Measurements from ENCODE around the gene CDHR5.
A peak's percentile ranks its signal among the peaks of the same experiment; 100 is the strongest.
"Not testable (repeated sequence)": the region's sequence is repeated elsewhere in the genome, so short reads cannot be mapped to it uniquely, and the experiment has no call there.

Gene CDHR5

GRCh38 chr11:586376-587316 lies 38.1 kb downstream of the CDHR5 start:
- no peak for DNase-seq (ENCODE audit: low read depth in 2 of 2)

- no peak for DNase-seq (ENCODE audit: low read depth in 2 of 2)
Measured at GRCh38 chr11:584287-584686, 40.5 kb downstream of the CDHR5 start.

DNA sequence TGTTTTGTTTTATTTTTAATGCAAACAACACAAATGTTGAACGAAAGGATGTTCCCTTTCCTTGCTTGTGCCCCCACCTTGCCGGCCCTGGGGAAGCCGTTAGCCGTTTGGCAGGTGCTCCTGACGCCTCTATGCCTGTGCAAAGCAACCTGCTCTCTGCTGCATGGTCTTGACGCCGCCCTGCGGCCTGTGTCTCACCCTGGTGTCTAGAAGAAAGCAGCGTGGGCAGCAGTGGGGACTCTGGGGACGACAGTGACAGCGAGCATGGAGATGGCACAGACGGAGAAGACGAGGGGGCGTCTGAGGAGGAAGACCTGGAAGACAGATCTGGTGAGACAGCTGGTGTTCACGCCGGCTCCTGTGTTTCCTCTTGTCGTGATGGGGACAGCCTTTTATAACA lies 43.0 kb downstream of the CDHR5 start:
- no peak for DNase-seq (ENCODE audit: low read depth in 2 of 2)

DNA sequence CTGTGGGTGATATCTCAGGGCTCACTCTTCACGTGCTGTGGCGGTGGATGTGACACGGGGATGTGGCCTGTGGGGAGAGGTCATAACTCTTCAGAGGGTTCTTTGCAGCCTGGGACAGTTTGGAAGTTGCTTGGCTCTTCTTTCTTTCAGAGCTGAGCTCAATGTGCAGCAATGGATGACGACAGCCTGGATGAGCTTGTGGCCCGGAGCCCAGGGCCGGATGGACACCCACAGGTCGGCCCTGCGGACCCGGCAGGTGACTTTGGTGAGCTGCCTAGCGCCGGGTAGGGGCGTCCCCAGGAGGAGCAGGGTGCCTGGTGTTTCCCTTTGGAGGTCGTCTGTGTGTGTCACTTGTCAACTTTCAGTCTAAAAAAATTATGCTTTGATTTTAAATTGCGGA lies 43.4 kb downstream of the CDHR5 start:
- DNase-seq (ENCODE audit: low read depth in 2 of 2): no peak

DNA sequence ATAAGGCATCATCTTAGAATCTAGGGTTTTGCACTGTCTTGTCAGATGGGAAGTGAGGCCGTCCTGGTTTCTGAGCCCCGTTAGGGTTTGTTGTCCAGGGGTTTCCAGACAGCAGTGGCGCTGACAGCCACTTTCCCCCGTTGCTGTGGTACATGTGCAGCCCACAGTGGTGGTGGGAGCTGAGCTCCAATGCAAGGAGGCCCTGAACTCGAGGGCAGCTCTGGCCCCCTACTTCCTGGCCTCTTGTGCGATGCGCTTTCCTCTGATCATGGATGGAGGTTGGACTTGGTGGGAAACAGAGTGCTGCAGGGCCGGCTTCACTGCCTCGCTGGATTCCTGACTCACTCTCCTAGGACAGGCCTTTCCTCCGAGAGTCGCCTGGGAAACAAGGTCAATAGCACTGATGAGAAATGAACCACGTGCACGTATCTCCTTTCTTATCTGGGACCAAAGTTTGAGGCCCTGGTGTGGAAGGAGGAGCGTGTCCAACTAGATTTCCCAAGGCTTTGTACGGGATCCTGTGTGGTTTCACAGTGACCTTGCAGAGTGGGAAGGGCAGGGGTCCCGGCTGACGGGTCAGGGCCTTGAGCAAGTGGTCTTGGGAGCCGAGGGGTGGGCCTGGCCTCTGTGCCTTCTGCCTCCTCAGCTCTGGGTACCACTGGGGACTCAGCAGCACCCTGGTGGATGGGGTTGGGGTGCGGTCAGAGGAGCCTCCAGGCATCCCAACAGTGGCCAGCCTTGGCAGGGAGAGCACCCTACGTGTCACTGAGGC lies 44.7 kb downstream of the CDHR5 start:
- no peak for DNase-seq (ENCODE audit: low read depth in 2 of 2)

DNA sequence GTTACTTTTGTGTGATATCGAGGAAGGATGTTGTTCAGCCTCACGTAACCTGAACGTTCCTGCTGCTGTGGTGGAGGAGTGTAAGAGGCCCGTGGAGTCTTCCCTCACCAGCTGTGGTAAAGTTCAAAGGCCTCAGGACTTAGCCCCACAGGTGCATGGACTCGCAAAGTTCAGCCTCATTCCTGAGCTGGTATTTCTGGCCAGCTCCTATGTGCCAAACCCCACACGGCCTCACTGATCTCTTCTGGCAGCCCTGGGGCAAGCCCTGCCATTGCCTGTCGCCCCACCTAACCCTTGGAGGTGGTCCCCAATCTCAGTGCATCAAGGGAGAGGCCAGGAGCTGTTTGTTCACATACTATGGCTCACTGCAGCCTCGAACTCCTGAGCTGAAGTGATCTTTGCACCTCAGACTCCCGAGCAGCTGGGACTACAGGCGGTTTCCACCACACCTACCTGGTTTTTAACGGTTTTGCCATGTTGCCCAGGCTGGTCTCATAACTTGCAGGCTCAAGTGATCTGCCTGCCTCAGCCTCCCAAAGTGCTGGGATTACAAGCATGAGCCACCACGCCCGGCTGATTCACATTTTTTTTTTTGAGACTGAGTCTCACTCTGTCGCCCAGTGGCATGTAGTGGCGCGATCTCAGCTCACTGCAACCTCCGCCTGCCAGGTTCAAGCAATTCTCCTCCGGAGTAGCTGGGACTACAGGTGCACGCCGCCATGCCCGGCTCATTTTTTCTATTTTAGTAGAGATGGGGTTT lies 46.3 kb downstream of the CDHR5 start:
- DNase-seq (ENCODE audit: low read depth in 2 of 2): no peak

GRCh38 chr11:577611-577894 lies 47.2 kb downstream of the CDHR5 start:
- DNase-seq (ENCODE audit: low read depth in 2 of 2): no peak

GRCh38 chr11:576811-577610 lies 47.7 kb downstream of the CDHR5 start:
- no peak for DNase-seq (ENCODE audit: low read depth in 2 of 2)

GRCh38 chr11:575996-576768 lies 48.6 kb downstream of the CDHR5 start, which contains the start of gene PHRF1:
Gene PHRF1, plus strand, starts transcription at chr11:576470. Its CDS starts 5,043 bp downstream, at chr11:581513.
- peak; percentile 88 to 92 for DNase-seq (ENCODE audit: low read depth in 2 of 2)

- no peak for DNase-seq (ENCODE audit: low read depth in 2 of 2)
Measured at GRCh38 chr11:575313-575995, 49.3 kb downstream of the CDHR5 start.

- no peak for DNase-seq (ENCODE audit: low read depth in 2 of 2)
Measured at GRCh38 chr11:574632-575312, 50.0 kb downstream of the CDHR5 start.

DNA sequence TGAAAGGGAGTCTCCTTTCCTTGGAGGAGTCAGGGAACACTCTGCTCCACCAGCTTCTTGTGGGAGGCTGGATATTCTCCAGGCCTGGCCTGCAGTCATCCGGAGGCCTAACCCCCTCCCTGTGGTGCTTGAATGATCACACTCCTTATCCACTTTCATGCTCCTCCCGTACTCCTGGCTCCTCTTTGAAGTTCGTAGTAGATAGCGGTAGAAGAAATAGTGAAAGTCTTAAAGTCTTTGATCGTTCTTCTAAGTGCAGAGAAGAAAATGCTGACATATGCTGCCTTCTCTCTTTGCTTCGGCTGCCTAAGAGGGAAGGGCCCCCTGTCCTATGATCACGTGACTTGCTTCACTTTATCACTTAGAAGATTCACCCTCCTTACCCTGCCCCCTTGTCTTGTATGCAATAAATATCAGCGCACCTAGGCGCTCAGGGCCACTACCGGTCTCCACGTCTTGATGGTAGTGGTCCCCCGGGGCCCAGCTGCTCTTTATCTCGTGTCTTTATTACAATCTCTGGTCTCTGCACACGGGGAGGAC lies 50.7 kb downstream of the CDHR5 start:
- not testable (repeated sequence) for DNase-seq (ENCODE audit: low read depth in 2 of 2)

DNA sequence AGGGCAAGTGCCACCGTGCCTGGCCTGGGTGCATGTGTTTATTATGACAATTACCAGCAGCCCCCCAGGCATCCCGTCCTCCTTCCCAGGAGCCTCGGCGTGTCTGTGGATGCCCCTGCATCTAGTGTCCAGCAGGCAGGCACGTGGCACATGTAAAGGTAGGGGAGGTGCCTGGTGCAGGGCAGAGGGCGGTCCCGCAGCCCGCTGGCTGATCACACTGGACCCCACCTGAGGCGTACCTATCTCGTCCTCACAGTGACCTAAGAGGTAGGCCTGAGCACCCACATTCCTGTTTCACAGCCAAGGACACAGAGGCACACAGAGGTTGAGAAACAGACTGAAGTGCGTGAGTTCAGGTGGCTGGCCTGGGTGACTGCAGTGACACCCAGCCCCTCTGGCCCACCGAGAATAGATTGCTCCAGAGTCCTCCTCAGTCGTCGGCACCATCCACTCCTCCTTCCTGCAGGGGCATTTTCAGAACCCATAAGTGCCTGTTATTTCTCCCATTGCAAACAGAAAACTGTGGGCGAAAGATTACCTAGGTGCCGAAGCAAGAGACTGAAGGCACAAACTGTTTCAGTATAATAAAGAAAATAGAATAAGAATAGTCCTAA lies 51.5 kb downstream of the CDHR5 start:
- DNase-seq (ENCODE audit: low read depth in 2 of 2): no peak

GRCh38 chr11:571802-572185 lies 53.0 kb downstream of the CDHR5 start:
- no peak for DNase-seq (ENCODE audit: low read depth in 2 of 2)

- no peak for DNase-seq (ENCODE audit: low read depth in 2 of 2)
Measured at GRCh38 chr11:569158-569885, 55.4 kb downstream of the CDHR5 start.

DNA sequence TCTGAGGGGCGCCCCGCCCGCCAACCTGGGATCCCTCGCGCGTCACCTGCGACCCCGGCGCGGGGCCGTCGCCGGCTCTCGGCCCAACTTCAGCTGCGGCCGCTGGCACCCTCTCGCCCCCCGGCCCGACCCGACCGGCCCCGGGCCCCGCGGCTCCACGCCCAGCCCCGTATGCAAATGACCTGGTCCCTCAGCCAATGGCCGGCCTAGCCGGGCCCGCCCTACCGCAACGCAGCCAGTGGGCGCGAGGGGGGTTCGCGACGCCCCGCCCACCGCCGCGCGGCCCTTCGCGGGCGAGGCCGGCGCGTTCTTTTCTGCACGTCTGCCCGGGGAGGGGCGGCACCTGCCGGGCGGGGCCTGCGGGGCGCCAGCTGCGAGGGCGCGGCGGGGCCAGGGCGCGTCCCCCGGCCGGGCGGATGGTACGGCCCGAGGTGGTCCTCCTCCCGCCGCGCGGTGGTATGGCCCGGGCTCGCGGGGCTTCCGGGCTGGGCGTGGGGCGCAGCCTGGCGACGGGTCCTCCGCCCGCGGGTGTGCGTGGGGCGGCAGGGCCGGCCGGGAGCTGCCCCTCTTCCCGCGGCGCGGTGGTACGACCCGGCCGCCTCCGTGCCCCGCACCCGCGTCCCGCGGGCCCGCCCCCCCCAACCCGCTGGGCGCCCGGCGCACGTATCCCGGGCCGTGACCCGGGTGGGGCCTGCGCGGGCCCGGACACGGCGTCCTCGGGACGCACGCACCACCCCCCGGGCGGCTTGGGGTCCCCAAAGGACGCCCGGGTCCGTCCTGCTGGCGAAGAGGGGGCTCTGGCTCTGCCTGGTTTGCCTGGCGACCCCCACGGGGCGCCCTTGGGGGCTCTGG lies 56.2 kb downstream of the CDHR5 start:
- DNase-seq (ENCODE audit: low read depth in 2 of 2): peak; percentile 77 to 86

GRCh38 chr11:567629-568292 lies 57.0 kb downstream of the CDHR5 start:
- DNase-seq (ENCODE audit: low read depth in 2 of 2): no peak

Measured in stimulated activated CD4-positive, alpha-beta T cell treated with anti-CD3 and anti-CD28 coated beads, Interleukin-12 subunit alpha, Interleukin-12 subunit beta, amount 100 ng/mL, for 24 hours (primary cell).